ENCODE results near the gene PTPN6. TPM values are rescaled to one million over a fixed set of nuclear protein-coding genes. Genes with fewer than 3 reads are reported as not detected.

The PTPN6 gene
- total and polyA plus RNA-seq, 2 of the 13 experiments (the other 11 are each of a cell fraction or from before 2014, with no cell fraction given): 10.5 to 10.6 TPM

- TF ChIP-seq ZNF318 (CRISPR knock-in tag; IDR thresholded peaks at IDR 0.05) (no peak), ZFX (CRISPR knock-in tag; IDR thresholded peaks at IDR 0.05; ENCODE audit: low read depth) (peak; percentile 33; the same call in 1 of the 2 replicates), ZNF792 (CRISPR knock-in tag; IDR thresholded peaks at IDR 0.05) (no peak), ZNF780A (CRISPR knock-in tag; IDR thresholded peaks at IDR 0.05) (no peak), ZBTB38 (CRISPR knock-in tag; IDR thresholded peaks at IDR 0.05) (no peak), ATF7 (IDR thresholded peaks at IDR 0.05) (no peak), ATF7 (CRISPR knock-in tag; IDR thresholded peaks at IDR 0.05) (no peak), KDM1A (CRISPR knock-in tag; IDR thresholded peaks at IDR 0.05) (no peak), MED13 (CRISPR knock-in tag; IDR thresholded peaks at IDR 0.05) (no peak), POGZ (CRISPR knock-in tag; IDR thresholded peaks at IDR 0.05) (no peak), CERS6 (CRISPR knock-in tag; IDR thresholded peaks at IDR 0.05) (no peak), PCBP2 (optimal IDR thresholded peaks at IDR 0.05; ENCODE audit: low read depth, low read length, poor library complexity, severe bottlenecking) (no peak), GTF3A (CRISPR knock-in tag; conservative IDR thresholded peaks at IDR 0.05) (no peak), NFKB2 (CRISPR knock-in tag; IDR thresholded peaks at IDR 0.05; ENCODE audit: borderline replicate concordance) (peak; percentile 38; the same call in 1 of the 2 replicates), MAFF (IDR thresholded peaks at IDR 0.05; ENCODE audit: low read depth, low read length) (no peak), KLF16 (CRISPR knock-in tag; IDR thresholded peaks at IDR 0.05) (no peak), CEBPG (CRISPR knock-in tag; IDR thresholded peaks at IDR 0.05) (peak; percentile 58)
- TF ChIP-seq, protein P1, sequence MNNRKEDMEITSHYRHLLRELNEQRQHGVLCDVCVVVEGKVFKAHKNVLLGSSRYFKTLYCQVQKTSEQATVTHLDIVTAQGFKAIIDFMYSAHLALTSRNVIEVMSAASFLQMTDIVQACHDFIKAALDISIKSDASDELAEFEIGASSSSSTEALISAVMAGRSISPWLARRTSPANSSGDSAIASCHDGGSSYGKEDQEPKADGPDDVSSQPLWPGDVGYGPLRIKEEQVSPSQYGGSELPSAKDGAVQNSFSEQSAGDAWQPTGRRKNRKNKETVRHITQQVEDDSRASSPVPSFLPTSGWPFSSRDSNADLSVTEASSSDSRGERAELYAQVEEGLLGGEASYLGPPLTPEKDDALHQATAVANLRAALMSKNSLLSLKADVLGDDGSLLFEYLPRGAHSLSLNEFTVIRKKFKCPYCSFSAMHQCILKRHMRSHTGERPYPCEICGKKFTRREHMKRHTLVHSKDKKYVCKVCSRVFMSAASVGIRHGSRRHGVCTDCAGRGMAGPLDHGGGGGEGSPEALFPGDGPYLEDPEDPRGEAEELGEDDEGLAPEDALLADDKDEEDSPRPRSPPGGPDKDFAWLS (CRISPR knock-in tag; IDR thresholded peaks at IDR 0.05; ENCODE audit: borderline replicate concordance): no peak
- TF ChIP-seq, protein P2, sequence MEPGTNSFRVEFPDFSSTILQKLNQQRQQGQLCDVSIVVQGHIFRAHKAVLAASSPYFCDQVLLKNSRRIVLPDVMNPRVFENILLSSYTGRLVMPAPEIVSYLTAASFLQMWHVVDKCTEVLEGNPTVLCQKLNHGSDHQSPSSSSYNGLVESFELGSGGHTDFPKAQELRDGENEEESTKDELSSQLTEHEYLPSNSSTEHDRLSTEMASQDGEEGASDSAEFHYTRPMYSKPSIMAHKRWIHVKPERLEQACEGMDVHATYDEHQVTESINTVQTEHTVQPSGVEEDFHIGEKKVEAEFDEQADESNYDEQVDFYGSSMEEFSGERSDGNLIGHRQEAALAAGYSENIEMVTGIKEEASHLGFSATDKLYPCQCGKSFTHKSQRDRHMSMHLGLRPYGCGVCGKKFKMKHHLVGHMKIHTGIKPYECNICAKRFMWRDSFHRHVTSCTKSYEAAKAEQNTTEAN (CRISPR knock-in tag; conservative IDR thresholded peaks at IDR 0.05): no peak
Measured at GRCh38 chr12:6925540-6926279, 25.4 kb upstream of the PTPN6 start (continued).
